A673 (cell line): ENCODE data around the gene NQO2.

Experiments
- CTCF ChIP-seq: fragments of 300-800, 200-600 bp; sonication (generic); conservative IDR thresholded peaks from 2 replicates; pipeline ENCODE4 v1.5.1; 2017; ENCODE audit warnings: low read depth, mild to moderate bottlenecking, antibody characterized with exemption, low read length, moderate library complexity, mixed read lengths
- EZH2 ChIP-seq: fragments of 200-600 bp; sonication (generic); IDR thresholded peaks from 2 replicates; pipeline ENCODE4 v1.6.1; 2017; ENCODE audit warnings: borderline replicate concordance, low read depth, mild to moderate bottlenecking, mixed read lengths, antibody characterized with exemption, low read length; ENCODE audit not compliant: poor library complexity, severe bottlenecking

GRCh38 chr6:2993755-2994317, 5.9 kb upstream of the NQO2 start:
- TF ChIP-seq CTCF (no peak), EZH2 (no peak)
